IPS-NIHi7 (cell line): ENCODE measurements around the gene USH2A.
A peak's percentile ranks its signal among the peaks of the same experiment; 100 is the strongest.
"Not testable (repeated sequence)": the region's sequence is repeated elsewhere in the genome, so short reads cannot be mapped to it uniquely, and the experiment has no call there.

ENCODE experiments used
- DNase-seq: peaks from one replicate; pipeline ENCODE4 v3.0.0; 2012; ENCODE audit warnings: mixed read lengths; ENCODE audit errors: extremely low spot score

Gene USH2A

DNA sequence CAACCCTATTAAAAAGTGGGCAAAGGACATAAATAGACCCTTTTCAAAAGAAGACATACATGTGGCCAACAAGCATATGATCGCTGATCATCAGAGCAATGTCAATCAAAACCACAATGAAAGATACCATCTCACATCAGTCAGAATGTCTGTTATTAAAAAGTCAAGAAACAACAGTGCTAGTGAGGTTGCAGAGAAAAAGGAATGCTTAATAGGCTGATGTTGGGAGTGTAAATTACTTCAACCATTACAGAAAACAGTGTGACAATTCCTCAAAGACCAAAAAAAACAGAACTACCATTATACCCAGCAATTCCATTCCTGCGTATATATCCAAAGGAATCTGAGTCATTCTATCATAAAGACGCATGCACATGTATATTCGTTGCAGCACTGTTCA lies 13.2 kb downstream of the USH2A start:
- no peak for DNase-seq

DNA sequence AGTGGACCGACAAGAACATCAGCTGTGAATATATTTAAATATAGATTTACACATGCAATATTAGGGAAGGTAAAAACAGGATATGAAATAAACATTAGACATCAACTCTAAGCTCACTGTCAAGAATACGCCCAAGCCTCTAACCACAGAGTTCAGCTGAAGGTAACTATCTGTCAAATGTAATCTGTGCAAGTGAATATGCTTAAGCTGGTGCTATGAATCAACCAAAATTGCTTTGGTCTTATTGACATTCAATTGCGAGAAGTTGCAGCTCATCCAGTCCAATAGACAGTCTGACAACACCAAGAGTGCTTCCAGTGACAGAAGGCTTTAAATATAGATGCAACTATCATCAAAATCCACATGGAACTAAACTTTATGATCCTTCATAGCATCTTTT lies 32.3 kb downstream of the USH2A start:
- DNase-seq = no peak

DNA sequence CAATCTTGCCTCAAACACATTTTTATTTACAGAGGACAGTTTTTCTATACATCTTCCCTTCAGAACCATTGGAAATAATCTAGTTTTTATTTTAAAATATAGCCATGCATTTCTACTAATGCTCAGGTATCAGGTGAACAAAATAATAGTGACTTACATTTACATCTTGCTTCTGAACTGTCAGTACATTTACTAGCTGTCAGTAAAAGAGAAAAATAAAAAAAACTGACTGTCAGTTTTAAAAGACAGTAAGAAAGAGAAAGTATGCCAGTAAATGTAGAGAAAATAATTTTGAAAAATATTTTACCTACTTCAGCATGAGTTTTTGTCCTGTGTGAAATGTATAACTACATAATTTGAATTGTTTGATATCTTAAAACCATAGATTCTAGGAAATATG lies 33.5 kb downstream of the USH2A start:
- no peak for DNase-seq

DNA sequence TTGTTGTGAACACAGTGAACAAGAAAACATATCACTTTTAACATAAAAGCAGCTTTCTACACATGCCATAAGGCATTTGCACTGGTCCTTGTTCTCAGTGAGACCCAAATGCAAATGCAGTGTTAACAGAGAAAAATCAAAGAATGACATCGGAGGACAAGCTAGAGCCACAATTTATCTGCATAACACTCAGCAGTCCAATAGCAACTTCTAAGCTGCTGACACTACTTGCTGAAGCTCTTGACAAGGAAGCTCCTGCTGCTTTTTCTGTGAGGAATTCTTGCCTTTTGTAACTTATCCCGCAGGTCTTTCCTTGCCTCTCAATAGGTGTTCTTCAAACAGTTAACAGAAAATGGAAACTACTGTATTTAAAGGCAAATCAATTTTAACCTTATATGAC lies 34.7 kb downstream of the USH2A start:
- DNase-seq = peak; percentile 19

DNA sequence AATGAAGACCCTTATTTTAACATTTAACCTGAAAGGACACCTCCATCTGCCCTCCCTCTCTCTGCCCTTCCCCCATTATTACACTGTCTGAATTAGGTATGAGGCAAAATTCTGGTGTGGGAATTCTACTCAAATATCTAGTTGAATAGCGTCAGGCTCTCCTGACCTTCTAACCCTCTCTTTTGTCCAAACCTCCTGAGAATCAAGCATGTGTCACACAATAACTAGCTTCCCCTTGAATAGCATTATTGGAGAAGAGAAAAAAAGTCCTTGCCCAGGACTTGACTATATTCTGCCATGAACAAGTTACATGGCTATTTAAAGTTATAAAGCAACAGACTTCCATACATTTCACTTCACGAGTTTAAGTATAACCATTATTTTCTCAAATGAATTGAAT lies 35.5 kb downstream of the USH2A start:
- no peak for DNase-seq

DNA sequence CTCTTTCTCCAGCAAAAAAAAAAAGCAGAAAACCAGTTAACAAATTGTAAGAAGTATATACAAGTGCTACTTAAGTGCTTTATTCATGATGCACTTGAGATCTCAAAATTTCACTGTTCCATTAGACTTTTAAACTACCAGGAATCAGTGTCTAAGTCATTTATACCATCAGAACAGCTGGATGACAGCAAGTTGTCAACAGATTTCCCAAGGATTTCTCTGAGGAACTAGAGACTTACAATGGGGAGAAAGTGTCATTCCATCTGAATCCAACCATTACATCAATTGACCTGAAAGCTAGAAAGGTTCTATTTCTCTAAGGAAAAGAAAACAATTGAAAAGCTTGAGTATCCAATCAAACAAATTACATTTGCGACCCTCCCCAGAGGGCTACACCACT lies 43.8 kb downstream of the USH2A start:
- no peak for DNase-seq

DNA sequence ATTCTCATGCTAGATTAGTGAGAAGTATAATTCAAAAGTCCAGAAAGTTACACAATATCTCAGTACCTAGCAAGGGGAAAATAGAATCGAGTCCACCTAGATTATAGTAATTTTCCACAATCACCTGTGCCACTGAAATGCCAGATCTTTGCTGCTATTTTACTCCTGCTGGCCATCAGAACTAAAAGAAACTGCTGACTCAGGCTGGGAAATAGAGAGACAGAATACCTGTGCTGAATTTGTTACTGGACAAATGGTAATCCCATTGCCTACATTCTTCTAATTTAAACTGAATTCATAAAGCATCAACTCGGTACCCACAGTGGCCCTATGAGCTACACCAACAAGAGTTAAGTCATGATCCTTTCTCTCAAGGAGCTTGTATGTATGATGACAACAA lies 55.0 kb downstream of the USH2A start:
- no peak for DNase-seq

DNA sequence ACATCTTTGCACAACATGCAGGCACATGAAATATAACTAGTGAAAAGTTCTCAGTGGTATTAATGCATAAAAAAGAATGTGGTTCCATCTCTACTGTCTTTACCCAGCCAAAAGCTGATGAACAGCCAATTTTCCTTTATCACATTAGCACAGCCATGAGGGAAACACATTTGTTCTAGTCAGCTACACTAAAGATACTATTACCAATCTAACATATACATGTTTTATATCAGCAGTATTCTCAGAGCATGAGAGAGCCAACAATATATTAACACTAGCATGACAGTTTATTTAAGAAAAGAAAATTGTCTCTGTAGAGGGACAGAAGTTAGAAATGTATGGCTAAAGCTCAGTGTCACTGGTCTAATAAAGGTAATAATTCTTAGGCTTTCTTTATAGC lies 56.3 kb downstream of the USH2A start:
- DNase-seq = no peak

DNA sequence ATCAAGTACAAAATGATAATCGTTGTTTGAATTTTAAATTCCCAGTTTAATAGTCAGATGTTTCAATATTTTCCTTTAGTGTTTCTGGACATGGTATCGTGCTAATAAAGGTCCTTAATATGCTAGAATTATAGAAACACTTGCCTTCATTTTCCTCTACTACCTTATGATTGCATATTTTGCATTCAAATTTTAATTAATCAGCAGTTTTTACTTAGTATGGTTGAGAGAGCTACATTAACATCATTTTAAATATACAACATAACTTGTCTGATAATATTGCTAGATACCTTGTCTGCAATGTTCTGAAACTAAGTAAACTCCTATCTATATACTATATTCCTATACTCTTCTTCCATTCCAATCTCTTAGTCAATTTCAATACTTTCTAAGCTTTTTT lies 66.3 kb downstream of the USH2A start:
- DNase-seq = no peak

DNA sequence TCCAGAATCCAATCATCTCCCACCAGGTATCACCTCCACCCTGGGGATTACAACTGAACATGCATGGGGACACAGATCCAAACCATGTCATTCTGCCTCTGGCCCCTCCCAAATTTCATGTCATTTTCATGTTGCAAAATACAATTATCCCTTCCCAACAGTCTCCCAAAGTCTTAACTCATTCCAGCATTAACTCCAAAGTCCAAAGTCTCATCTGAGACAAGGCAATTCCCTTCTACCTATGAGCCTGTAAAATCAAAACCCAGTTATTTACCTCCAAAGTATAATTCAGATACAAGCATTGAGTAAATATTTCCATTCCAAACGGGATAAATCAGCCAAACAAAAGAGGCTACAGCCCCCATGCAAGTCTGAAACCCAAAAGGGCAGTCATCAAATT lies 73.1 kb downstream of the USH2A start:
- DNase-seq = no peak

DNA sequence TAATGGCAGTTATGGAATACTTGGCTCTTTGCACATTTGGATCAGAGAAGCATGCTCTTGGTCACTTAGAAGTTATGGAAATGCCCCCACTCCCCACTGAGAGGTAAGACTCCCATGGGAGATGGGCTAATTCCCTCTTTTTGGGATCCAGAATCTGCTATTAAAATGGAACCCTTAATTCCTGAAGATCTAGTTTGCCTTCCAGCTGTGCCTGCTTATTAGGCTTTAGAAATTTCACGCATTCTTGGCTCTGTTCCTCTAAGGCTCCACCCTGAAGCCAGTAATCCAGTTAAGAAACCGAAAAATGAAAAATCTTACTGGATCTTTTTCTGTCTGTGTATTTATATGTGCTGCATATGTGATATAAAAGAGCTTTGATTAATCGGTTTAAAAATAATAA lies 76.7 kb downstream of the USH2A start:
- no peak for DNase-seq

DNA sequence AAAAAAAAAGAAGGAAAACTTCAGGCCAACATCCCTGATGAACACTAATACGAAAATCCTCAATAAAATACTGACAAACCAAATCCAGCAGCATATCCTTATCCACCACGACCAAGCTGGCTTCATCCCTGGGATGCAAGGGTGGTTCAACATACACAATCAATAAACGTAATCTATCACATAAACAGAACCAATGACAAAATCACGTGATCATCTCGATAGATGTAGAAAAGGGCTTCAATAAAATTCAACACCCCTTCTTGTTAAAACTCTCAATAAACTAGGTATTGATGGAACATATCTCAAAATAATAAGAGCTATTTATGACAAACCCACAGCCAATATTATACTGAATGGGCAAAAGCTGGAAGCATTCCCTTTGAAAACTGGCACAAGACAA lies 82.7 kb downstream of the USH2A start:
- not testable (repeated sequence) for DNase-seq

DNA sequence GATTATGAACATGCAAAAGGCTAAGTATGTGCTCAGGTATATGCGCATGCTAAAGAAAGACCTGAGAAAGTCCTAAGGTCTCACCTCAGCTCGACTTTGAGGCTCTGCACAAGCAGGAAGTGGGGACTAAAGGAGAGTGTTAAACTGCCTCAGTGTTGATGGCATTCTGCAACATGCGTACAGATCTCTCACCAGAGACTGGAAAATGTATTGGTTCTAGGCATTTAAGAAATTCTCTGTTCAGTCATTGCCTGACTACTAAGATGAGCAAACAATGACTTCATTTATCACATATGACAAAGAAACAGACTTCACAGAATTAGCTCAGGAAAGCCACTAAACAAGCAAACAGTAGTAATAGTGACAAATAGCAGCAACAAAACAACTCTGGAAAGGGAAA lies 90.8 kb downstream of the USH2A start:
- no peak for DNase-seq

DNA sequence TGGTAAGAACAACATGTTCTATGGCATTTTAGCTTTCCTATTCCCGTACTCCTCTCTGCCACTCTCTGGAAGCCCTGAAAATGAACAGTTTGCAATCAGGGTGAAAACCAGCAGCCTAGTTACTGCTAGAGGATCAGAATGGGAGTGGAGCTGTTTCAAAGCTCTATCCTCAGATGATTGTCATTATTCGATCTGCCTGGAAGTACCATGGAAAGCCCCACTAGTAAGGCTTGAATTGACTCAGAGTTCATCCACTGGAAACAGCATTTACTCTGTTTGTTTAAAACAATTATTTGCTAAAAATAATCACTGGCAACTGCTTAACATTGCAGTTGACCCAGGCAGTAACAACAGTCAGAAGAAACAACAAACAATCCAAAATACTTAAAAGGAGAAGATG lies 91.2 kb downstream of the USH2A start:
- no peak for DNase-seq

DNA sequence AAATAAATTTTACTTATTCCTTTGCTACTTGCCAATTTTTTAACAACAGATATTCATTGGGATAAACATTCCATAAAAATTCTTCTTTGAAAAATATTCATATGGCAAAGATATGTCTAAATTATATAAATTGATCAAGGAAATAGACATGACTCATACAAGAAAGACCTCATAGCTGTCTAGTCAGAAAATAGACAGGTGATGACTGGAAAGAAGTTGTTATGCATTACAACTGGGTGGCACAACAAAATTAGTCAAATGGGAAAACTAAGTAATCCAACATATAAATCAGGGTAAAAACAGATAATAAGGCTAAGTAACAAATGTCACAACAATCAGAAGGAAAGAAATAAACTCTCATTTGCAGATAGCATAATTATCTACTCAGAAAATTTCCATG lies 92.0 kb downstream of the USH2A start:
- no peak for DNase-seq

DNA sequence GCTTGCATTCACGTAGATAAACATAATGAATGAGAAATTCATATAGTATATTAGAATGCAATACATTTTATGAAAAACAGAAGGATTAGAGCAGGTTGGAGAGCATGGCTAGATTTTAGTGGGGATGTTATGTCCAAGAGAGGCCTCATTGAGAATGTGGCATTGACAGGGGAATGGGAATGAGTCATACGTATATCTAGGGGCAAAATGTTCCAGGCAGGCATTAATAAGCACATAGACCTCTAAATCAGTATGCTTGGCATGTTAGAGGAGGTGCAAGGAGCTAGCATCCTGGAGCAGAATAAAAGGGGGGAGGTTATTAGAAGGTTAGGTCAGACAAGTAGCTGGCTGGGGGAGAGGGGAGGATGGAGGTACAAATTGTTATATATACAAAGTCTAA lies 93.0 kb downstream of the USH2A start:
- DNase-seq = no peak

DNA sequence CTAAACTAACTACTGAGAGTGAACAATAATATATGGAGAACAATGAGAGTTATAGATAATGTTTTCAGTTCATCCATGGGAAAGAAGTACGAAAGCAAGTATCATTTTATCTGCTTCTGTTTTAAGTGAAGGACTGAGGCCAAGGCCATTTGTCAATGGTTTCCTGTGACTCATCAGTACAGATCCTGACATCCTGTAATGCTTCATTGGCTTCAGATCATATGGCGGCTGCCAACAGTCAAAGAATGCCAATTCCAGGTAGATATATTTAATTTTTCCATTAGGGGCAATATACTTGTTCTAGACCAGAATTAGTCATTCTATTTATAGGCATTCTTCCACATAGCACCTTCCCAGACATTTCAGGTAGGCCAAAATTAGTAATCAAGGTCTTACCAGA lies 97.3 kb downstream of the USH2A start:
- DNase-seq = no peak

DNA sequence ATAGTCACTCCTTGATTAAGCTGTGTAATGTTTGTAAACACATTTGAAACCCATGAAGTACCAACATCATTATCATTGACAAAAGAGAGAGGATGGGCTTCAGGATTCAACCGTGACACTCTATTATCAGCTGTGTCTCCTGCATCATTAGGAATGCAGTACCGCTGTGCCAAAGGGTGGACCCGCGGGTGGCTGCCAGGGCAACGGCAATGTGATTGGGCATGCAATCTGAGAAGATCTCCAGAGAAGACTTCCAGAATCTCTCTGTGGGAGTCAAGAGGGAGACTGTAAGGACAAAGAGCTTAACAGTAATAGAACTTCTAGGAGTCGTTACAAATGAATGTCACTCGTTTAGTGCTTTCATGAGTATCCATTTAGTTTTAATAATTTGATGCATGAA lies 97.9 kb downstream of the USH2A start:
- no peak for DNase-seq

DNA sequence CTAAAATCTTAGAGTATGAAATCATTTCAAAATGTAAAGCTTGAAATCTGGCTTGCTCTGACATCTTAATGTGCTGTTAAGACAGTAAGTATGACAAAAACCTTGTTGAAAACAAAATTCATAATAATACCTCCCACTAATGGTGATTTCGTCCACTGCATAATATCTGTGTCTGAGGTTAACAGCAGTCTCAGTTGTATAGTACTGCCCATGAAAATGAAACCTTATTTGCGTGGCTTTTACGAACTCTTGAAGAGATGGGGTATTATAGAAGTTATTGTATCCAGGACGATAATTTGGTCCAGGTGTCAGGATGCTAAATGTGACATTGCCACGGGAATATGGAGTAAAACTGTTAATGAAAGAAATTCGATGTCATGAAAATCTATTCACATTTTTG lies 99.9 kb downstream of the USH2A start:
- DNase-seq = no peak

DNA sequence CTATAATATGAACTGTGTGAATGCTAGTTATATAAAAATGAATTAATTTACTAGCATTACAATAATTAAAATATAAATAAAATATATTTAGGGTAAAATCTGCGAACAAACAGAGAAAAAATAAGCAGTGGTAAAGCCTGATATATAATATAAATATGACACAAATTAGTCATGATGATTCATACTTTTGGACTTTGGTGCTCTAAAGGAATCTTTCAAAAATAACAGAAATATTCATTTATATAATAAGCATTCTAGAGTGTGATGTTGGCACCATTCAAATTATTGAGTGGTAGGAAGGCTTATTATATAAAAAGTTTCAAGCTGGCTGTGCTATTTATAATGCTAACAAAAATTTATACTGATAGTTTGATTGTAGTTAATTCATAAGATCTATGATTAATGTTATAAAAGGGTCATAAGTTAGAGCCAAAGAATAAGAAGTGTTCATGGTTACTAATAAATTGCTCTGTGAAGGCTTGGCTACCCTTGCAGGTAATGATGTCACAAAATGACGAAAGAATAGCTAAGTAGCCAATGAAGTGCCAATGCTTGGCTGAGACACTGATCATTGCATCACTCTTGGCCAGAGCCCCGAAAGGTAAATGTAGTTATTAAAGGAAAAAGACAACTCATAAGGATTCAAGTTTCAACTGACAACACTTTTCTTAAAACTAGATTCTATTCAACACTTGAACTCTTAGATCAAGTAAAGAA lies 108.7 kb downstream of the USH2A start:
- DNase-seq = no peak

DNA sequence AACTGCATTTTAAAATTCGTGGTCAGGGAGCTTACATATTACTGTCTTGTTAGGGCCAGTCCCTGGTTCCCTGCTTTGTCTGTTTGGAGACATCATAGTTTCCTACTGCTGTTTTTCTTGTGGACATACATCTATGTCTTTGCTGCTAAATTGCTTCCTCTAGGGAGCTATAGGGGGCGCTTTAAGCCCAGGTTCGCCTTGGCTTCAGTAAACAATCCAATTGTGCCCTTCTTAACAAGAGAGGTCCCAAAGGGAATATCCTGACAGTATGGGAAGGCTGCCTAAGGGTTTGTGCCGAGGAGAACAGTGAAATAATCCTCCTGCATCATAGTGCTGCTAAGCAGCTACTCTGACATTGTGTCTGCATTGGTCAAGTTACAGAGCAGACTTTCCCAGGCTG lies 112.5 kb downstream of the USH2A start:
- peak; percentile 71 for DNase-seq

DNA sequence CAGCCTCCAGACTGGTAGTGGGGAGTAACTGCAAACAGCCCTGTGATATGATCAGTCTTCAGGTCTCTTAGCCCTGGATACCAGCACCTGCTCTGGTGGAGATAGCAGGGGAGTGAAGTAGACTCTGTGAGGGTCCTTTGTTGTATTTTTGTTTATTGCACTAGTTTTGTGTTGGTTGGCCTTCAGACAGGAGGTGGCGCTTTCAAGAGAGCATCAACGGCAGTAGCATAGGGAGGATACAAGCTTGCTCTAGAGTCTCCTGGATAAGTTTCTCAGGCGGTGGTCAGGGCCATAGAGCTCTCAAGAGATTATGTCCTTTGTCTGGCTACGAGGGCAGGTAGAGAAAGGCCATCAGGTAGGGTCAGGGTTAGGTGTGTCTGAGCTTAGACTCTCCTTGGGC lies 116.4 kb downstream of the USH2A start:
- peak; percentile 10 for DNase-seq

DNA sequence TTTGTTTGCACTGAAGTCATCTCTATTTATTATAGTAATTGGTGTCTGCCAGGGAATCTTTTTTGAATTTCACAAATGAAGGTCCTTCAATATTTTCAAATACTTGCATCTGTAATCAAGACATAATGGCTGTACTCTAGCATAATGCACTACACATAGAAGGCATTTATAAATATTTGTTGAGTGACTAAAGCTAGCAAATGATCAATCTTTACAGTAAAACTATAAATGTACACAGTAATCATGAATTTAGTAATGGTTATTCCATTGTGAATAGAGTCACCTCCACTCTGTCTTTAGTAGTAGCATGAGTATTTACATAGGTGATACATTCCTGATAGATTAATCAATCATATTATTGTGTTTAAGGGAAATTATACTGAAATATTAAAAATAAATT lies 119.6 kb downstream of the USH2A start:
- no peak for DNase-seq

DNA sequence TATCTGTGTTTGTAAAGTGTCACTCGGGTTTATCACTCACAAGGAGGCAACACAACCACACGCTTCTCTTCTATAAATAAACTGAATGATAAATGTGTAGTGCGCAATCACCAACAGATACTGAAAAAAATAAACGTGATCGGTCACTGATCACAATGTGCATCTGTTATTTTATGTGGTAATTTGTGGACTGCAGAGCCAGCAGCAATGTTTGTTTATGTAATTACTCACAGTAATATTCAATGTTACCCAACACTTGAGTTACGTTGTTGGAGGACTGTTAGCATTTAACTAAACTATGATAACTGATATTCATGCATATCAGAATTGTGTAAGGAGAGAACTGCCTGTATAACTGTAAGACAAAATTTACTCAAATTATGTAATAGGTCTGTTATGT lies 129.6 kb downstream of the USH2A start:
- DNase-seq = no peak
